NCI-H187 (cell line): Measurements from ENCODE around the gene TMPRSS4.

ENCODE experiments used
- DNase-seq, 2 experiments: peaks; one replicate each; lab custom pipeline; 2025; lab: John Stamatoyannopoulos, UW

Gene TMPRSS4, protein sequence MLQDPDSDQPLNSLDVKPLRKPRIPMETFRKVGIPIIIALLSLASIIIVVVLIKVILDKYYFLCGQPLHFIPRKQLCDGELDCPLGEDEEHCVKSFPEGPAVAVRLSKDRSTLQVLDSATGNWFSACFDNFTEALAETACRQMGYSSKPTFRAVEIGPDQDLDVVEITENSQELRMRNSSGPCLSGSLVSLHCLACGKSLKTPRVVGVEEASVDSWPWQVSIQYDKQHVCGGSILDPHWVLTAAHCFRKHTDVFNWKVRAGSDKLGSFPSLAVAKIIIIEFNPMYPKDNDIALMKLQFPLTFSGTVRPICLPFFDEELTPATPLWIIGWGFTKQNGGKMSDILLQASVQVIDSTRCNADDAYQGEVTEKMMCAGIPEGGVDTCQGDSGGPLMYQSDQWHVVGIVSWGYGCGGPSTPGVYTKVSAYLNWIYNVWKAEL

GRCh38 chr11:118076754-118077281 is at the start of gene TMPRSS4:
TSS of gene TMPRSS4 (plus strand) at chr11:118077078. CDS start at chr11:118077303, 225 bp downstream.
- DNase-seq: peak in 1 of 2 experiments; percentile 45

- DNase-seq: no peak
Measured at GRCh38 chr11:118027694-118028093, 49.2 kb upstream of the TMPRSS4 start.

DNA sequence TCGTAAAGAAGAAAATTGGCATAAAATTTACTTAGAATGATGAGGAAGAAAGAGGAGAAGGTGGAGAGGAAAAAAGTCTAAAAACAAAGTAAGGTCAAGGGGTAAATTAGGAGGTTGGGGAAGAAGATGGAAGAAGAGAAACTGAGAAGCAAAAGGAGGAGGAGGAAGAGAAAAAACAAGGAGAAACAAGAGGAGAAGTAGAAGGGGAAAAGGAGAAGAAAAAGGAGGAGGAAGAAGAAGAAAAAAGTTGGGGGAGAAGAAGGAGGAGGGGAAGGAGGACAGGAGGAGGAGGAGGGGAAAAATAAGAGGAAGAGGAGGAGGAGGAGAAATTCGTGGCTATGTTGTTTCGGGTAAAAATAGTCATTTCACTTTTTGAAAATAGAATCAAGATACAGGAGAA is 48.3 kb upstream of the TMPRSS4 start:
- no peak for DNase-seq

DNA sequence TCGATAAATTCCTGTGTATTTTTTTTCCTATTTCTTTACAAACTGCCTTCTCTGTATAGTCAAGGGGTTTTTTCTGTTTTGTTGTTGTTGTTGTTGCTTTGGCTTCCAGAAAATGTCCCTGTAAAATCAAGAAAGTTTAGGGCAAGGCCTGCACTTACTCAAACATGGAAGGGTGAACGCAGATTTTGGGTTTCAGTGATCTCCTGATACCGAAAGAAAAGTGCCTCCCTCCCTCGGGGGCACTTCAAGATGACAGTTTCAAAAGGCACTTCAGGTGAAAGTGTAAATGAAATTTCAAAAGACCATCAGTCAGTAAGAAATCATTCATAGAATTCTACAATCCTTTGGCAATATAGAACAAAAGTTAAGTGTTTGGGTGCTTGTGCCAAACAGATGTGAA is 43.4 kb upstream of the TMPRSS4 start:
- DNase-seq: peak in 1 of 2 experiments; percentile 6

GRCh38 chr11:118042141-118042540 is 34.7 kb upstream of the TMPRSS4 start:
- DNase-seq: no peak

DNA sequence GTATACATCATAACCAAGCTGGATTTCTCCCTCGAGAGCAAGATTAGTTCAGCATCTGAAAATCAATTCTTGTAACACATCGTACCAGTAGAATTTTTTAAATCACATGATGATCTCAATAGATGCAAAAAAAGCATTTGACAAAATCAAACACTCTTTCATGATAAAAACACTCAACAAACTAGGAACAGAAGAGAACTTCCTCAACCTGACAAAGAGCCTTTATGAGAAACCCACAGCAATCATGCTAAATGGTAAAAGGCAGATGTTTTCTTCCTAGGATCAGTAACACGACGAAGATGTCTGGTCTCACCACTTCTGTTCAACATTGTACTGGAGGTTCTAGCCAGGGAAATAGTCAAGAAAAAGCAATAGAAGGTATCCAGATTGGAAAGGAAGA is 34.1 kb upstream of the TMPRSS4 start:
- no peak for DNase-seq

DNA sequence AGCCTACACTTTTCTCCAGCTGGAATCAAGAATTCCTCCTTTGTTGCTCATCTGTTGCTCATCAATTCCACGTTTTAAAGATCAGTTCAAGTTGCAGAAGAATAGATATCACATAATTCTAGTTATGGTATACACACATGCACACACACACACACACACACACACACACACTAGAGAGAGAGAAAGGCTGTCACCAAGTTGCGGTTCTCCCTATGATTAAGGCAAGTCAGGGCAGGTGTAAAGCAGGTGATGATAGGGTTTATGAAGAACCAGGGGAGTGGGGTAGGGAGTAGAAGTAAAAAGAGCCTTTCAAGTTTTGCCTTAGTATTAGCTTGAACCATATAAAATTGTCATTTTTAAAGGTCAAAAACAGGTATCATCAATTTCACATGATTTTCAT is 31.7 kb upstream of the TMPRSS4 start:
- DNase-seq: no peak

DNA sequence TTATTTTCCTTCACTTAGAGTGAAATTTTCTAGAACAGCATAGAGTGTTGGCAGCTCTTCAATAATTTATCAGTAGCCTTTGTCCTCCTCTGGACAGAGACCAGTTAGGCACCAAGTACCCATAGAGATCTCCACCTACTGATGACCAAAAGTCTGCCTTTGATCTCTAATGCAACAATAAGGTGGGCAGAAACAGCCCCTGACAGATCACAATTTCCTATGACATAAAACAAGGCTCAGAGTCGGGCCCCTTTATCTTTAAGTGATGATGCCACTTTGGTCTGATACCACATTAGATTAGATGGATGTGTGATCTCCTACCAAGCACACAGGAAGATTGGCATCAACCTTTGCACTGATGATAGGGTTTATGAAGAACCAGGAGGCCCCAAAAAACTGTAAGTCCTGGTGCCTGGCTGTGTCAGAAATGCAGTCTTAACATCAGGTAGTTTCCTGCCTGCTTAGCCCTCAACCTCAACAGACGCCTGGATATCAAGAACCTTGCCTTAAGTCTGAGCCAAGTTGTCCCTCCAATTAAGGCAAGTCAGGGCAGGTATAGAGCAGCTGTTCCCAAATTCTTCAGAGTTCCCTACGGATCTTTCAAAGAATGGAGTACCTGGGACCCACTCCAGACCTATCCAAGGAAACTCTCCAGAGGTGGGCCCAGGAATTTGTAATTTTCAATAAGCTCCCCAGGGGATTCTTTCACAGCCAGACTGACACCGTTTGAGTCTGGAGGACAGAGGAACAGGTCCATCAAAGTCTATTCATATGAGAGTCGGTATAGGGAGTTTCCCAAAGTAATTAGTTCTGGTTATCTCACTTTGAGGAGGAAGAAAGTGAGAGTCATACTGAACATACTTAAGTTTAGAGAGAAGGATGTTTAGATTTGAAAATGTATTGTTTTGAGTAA is 30.6 kb upstream of the TMPRSS4 start:
- no peak for DNase-seq

GRCh38 chr11:118046964-118047700 is 29.7 kb upstream of the TMPRSS4 start:
- no peak for DNase-seq

DNA sequence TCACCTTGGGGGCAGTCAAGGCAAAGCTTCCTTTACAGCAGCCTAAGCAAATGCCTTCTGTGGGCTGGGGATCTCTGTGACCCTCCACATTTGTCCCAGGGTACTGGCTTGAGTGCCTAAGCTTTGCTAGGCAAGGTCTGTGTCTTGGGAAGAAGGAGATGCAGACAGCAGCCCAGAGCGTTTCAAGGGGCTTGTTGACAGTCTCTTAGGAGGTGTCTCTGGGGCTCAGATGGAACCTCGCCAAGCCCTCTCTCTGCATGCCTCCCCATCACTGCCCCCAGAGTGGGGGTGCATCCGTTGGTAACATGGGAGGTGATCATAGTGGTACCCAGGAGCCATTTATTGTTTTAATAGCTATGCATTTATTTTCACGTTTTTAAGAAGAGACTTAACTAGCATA is 29.1 kb upstream of the TMPRSS4 start:
- no peak for DNase-seq

DNA sequence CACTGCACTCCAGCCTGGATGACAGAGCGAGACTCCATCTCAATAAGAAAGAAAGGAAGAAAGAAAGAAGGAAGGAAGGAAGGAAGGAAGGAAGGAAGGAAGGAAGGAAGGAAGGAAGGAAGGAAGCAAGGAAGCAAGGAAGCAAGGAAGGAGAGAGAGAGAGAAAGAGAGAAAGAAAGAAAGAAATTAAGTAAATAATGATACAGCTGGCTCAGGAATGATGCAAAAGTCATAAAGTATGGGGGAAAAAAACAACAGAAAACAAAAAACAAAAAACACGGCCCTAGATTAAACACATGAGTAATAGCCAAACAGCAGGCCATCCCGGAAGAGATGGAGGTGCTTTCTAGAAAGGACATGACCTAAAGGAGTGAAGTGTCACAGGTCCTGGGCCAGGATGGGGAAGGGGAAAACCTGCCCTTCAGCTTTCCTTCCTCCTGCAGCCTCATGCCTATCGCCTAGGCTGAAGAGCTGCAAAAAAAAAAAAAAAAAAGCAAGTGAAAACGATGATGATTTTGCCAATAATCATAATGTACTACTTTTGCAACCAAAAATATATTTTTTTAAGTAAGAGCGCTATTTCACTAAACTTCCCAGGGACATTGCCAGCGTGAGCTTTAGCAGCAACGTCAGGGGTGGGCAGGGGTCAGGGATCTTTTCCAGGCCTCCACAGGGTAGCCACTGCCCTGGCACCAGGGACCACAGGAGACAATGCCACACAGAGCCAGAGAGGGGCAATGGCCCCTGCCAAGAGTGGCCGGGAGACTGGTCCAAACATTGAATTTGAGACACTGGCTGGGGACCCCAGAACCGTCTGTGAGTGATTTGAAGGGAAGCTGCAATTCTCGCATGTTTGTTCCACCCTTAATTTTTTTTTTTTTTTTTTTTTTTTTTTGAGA is 28.2 kb upstream of the TMPRSS4 start:
- DNase-seq: no peak

DNA sequence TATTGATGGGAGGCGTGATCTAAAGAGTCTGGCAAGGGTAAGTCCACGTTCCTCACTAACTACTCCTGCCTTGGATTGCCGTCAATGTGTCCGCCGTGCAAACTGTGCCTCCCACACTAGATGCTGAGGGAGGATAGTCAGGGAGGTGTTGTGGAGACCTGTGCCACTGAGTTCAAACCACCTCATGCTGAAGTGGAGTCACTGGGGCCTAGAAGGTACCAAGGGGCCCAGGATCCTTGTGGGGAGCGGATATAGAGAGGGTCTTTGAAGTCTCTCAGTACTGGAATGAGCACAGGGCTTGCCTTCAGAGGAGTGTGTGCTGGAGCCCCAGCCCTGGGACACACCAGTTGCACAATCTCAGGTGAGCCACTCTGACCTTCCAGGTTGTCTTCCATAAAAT is 27.1 kb upstream of the TMPRSS4 start:
- no peak for DNase-seq

DNA sequence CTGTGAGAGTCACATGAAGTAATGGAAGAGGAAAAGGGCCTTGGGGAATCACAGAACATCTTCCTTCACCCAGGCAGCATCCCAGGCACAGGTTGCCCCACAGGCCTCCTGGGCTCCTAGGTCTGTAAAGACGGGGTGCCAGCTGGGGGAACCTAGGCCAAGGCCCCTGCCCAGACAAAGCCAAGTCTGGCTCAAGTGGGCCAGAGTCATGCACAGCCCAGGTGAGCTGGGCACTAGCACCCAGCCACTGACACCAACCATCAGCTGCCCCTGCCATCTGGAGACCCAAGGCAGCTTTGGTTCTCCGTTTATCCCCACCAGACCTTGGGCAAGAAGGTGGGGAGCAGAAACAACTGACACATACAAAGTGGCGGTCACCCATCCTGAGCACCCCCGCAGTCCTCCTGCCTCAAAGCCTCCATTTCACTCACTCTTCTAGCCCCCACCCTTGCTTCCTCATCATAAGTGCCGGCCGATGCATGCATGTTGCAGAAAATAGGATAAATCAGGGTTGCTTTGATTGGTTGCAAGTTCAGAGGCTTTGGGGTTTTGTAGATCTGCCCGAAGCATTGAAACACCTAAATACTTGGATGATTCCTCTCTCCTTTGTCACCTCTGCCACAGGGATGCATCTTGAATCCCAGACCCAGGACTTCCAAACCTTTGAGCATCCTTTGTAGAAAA is 26.5 kb upstream of the TMPRSS4 start:
- no peak for DNase-seq

- no peak for DNase-seq
Measured at GRCh38 chr11:118051136-118051610, 25.7 kb upstream of the TMPRSS4 start.

DNA sequence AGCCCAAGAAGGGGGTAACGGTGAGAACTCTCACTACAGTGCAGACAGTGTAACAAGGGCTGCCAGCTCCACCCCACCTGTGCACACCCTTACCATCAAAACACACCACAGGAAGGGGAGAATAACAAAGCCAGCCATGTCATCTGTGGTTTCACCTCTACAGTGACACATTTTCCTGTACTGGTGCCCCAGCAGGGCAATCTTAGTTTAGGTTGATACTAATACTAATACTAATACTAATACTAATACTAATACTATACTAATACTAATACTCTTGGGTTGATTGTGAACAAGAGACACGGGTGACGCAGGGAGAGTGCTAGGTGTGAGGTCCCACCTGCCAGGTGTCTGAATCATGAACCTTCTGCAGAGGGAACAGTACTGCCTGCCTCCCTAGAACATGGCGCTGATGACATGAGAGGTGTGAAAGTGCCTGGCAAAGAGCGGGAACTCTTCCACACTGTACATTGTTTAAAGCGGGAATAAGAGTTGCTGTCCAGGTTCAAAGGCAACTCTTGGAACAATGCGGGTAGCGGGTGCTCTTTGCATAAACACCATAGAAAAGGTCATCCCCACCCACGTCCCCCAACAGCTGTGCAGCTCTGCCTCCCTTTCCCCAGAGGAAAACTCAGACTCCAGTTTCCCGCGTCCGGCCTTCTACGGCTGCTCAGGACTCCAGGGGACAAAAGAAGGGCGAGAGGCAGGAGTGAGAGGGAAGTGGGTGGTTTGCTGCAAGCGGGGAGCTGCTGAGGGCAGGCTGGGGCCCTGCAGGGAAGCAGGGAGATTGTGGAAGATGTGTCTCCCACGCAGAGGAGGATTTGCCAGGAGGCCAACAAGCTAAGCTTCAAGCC is 25.0 kb upstream of the TMPRSS4 start:
- DNase-seq: no peak

GRCh38 chr11:118052581-118053206 is 24.2 kb upstream of the TMPRSS4 start:
- no peak for DNase-seq

DNA sequence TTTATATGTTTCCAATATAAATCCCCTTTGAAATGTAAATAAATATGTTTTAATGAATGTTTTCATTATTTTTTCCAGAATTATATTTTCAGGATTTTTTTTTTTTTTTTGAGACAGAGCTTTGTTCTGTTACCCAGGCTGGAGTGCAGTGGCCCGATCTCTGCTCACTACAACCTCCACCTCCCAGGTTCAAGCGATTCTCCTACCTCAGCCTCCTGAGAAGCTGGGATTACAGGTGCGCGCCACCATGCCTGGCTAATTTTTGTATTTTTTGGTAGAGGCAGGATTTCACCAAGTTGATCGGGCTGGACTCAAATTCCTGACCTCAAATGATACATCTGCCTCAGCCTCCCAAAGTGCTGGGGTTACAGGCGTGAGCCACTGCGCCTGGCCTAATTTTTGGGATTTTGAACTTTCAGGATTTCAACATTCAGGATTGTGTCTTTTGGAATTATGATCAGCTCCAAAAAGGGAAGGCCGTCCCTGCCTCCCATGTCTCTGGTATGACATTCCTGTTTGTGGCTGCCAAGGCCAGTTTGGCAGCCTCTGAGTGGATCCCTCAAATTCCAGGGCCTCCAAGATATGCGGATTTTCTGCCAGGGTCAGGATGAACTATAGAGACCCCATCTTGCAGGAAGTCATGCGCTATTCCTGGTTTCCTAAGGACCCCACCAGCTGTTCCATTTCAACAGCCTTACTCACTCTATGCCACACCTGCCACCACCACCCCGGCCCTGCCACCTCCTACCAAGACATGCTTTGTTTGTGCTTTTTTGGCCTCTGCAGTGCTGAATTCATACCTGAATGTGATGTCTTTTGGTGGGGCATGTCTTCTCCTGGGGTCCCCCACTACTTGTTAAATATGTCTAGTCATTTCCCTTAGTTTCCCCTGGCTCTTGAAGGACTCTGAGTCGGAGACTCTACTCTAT is 21.9 kb upstream of the TMPRSS4 start:
- no peak for DNase-seq

- no peak for DNase-seq
Measured at GRCh38 chr11:118055966-118056365, 20.9 kb upstream of the TMPRSS4 start.
